ENCODE results near the gene ERP27. TPM values are rescaled to one million over a fixed set of nuclear protein-coding genes. Genes with fewer than 3 reads are reported as not detected.
A peak's percentile ranks its signal among the peaks of the same experiment; 100 is the strongest.

The ERP27 gene
- polyA plus RNA-seq, 1 of the 3 experiments (the other 2 are of a cell fraction), result 0.64 TPM

- H3K27me3 ChIP-seq (ENCODE audit: insufficient read depth), result no peaks in the 10 kb centered on the region
- peak within 1 kb of the TSS; percentile 81 to 94 for H3K27ac ChIP-seq (ENCODE audit: low read depth in 2 of 2, low read length in 1 of 2)
- POLR2A ChIA-PET, result no interaction called here
- H3K79me2 ChIP-seq (ENCODE audit: insufficient read depth), result peaks cover 47% of the 10 kb centered on the region
- peak within 1 kb of the TSS; percentile 80 for H3K9ac ChIP-seq
- H3K4me1 ChIP-seq (ENCODE audit: control insufficient read depth in 1 of 2, insufficient read depth in 2 of 2, low read depth in 1 of 2, low read length in 1 of 2), result peaks cover 11 to 29% of the 10 kb centered on the region in 2 experiments
- peaks cover 35% of the 10 kb centered on the region for H3F3A ChIP-seq (replicated peaks; ENCODE audit: insufficient read depth)
- WGBS (ENCODE audit: low lambda C conversion rate), result 11% methylated on average over 14 of the region's 14 CpGs
- H3K4me2 ChIP-seq, result peak within 1 kb of the TSS; percentile 82
- no peaks in the 10 kb centered on the region for H3K36me3 ChIP-seq (replicated peaks in 1 of 2; ENCODE audit: control insufficient read depth in 1 of 2, insufficient read depth in 2 of 2, low read length in 1 of 2)
- CTCF ChIA-PET, result no interaction called here
- peak within 1 kb of the TSS; percentile 53 to 76 for H3K4me3 ChIP-seq (ENCODE audit: low read depth in 2 of 2, low read length in 1 of 2)
- no peak for DNase-seq
- H3K9me3 ChIP-seq, result no peaks in the 10 kb centered on the region
- H2AFZ ChIP-seq (ENCODE audit: low read depth), result peak within 1 kb of the TSS; percentile 62
- H4K20me1 ChIP-seq (ENCODE audit: insufficient read depth), result no peaks in the 10 kb centered on the region
- H3K9me2 ChIP-seq, result no peaks in the 10 kb centered on the region
- TF ChIP-seq FOSL2 (IDR thresholded peaks at IDR 0.05; ENCODE audit: borderline replicate concordance, low read depth) (no peak), CTCF (IDR thresholded peaks at IDR 0.05) (no peak), SIN3A (IDR thresholded peaks at IDR 0.05; ENCODE audit: borderline replicate concordance, low read depth, low read length) (peak; percentile 86), EZH2phosphoT487 (IDR thresholded peaks at IDR 0.05; ENCODE audit: borderline replicate concordance, low read depth) (no peak), NFIC (IDR thresholded peaks at IDR 0.05; ENCODE audit: borderline replicate concordance) (no peak), RCOR1 (IDR thresholded peaks at IDR 0.05; ENCODE audit: low read length) (0 out of 2 replicates have a peak, but pooled peaks have one; percentile 22), RFX5 (IDR thresholded peaks at IDR 0.05; ENCODE audit: low read length) (no peak), CHD2 (IDR thresholded peaks at IDR 0.05; ENCODE audit: low read length, partially characterized antibody) (no peak), SMC3 (IDR thresholded peaks at IDR 0.05; ENCODE audit: low read depth, low read length) (no peak), FOXM1 (IDR thresholded peaks at IDR 0.05; ENCODE audit: low read depth) (no peak), RAD21 (IDR thresholded peaks at IDR 0.05; ENCODE audit: low read length) (no peak), GABPA (IDR thresholded peaks at IDR 0.05; ENCODE audit: low read depth) (peak; percentile 51), USF2 (IDR thresholded peaks at IDR 0.05; ENCODE audit: borderline replicate concordance, low read depth, low read length) (no peak), RXRA (IDR thresholded peaks at IDR 0.05; ENCODE audit: borderline replicate concordance, low read depth) (no peak), JUND (IDR thresholded peaks at IDR 0.05) (peak; percentile 32; the same call in 1 of the 2 replicates), PBX3 (IDR thresholded peaks at IDR 0.05) (peak; percentile 59), REST (IDR thresholded peaks at IDR 0.05; ENCODE audit: low read depth, low read length) (no peak), NRF1 (IDR thresholded peaks at IDR 0.05; ENCODE audit: low read depth, low read length) (no peak)
- TF ChIP-seq, protein P1, sequence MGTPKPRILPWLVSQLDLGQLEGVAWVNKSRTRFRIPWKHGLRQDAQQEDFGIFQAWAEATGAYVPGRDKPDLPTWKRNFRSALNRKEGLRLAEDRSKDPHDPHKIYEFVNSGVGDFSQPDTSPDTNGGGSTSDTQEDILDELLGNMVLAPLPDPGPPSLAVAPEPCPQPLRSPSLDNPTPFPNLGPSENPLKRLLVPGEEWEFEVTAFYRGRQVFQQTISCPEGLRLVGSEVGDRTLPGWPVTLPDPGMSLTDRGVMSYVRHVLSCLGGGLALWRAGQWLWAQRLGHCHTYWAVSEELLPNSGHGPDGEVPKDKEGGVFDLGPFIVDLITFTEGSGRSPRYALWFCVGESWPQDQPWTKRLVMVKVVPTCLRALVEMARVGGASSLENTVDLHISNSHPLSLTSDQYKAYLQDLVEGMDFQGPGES (IDR thresholded peaks at IDR 0.05; ENCODE audit: low read depth, low read length), result no peak
- TF ChIP-seq, protein P2, sequence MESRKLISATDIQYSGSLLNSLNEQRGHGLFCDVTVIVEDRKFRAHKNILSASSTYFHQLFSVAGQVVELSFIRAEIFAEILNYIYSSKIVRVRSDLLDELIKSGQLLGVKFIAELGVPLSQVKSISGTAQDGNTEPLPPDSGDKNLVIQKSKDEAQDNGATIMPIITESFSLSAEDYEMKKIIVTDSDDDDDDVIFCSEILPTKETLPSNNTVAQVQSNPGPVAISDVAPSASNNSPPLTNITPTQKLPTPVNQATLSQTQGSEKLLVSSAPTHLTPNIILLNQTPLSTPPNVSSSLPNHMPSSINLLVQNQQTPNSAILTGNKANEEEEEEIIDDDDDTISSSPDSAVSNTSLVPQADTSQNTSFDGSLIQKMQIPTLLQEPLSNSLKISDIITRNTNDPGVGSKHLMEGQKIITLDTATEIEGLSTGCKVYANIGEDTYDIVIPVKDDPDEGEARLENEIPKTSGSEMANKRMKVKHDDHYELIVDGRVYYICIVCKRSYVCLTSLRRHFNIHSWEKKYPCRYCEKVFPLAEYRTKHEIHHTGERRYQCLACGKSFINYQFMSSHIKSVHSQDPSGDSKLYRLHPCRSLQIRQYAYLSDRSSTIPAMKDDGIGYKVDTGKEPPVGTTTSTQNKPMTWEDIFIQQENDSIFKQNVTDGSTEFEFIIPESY (IDR thresholded peaks at IDR 0.05; ENCODE audit: borderline replicate concordance, low read depth), result no peak
- TF ChIP-seq, protein P3, sequence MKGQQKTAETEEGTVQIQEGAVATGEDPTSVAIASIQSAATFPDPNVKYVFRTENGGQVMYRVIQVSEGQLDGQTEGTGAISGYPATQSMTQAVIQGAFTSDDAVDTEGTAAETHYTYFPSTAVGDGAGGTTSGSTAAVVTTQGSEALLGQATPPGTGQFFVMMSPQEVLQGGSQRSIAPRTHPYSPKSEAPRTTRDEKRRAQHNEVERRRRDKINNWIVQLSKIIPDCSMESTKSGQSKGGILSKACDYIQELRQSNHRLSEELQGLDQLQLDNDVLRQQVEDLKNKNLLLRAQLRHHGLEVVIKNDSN (IDR thresholded peaks at IDR 0.05; ENCODE audit: borderline replicate concordance, low read depth), result no peak
Observed at GRCh38 chr12:14961466-14962152, 23.3 kb upstream of the ERP27 start, which contains the start of gene ARHGDIB. Gene ARHGDIB (minus strand): TSS chr12:14961601. CDS start chr12:14950712, 10,889 bp downstream.
